CD4-positive, alpha-beta T cell treated with Interleukin-15 for 4 hours (primary cell): ENCODE measurements around the gene IL16.
"Not testable (repeated sequence)": the region's sequence is repeated elsewhere in the genome, so short reads cannot be mapped to it uniquely, and the experiment has no call there.

ENCODE experiments used
- DNase-seq: peaks from one replicate; pipeline ENCODE4 v3.0.0-alpha.2; 2020; ENCODE audit warnings: low spot score

The IL16 gene

GRCh38 chr15:81207987-81208386 is 11.3 kb downstream of the IL16 start:
- not testable (repeated sequence) for DNase-seq

DNA sequence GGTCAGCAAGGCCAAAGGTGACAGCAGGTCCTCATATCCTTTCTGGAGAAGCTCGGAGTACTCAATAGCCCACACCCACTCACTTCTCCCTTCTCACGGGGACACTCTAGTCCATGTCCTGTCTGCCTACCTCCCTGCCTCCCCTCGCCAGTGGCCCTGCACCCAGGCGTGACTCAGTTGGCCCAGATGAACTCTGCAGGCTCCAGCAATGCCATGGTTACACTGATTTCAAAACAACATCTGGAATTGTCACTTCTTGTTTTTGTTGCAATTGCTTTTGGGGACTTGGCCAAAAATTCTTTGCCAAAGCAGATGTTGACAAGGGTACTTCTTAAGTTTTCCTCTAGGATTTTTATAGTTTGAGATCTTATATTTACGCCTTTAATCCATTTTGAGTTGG is 13.0 kb downstream of the IL16 start:
- DNase-seq = no peak

DNA sequence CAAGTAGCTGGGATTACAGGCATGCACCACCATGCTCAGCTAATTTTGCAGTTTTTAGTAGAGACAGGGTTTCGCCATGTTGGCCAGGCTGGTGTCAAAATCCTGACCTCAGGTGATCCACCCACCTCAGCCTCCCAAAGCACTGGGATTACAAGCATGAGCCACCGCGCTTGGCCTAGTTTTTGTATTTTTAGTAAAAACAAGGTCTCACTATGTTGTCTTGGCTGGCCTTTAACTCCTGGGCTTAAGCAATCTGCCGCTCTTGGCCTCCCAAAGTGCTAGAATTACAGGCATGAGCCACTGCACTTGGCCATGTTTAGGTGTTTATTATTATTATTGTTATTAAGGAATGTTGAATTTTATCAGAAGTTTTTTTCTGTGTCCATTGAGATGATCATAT is 14.7 kb downstream of the IL16 start:
- no peak for DNase-seq

GRCh38 chr15:81213982-81214381 is 17.3 kb downstream of the IL16 start:
- DNase-seq = no peak

DNA sequence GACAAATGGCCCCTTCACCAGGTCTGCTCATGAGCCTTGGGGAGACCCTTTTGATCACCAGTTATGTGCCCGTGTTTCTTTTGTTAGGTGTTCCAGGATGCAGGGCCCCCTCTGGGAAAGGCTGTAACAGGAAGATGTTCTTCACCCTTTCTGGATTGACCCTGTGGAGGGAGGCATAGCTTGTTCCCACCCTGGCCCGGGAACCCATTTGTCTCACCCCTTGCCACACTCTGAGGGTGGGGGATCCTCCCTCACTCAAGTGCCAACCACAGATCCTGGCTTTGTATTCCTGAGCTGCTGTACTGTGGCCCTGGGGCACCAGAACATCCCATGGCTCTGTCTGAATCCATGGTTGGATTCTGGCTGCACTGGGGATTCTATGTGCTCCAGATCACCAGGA is 18.9 kb downstream of the IL16 start:
- no peak for DNase-seq

- DNase-seq = no peak
Observed at GRCh38 chr15:81215983-81216382, 19.3 kb downstream of the IL16 start.

DNA sequence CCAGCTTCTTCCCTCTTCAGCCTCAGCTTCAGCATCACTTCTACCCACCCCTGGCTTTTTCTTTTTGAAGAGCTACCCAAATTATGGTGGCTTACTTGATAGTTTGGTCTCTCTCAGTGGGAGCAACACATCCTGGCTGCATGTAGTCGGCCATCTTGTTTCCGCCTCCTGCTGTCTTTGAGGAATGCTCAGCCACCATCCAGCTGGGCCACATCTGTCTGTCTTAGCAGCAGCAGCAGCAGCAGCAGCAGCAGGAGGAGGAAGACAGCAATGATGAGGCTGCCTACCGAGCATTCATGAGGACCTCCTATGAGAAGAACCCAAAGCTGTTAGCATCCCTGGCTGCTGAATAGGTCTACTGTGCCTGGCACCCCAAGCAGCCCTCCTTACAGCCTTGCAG is 19.7 kb downstream of the IL16 start:
- no peak for DNase-seq

DNA sequence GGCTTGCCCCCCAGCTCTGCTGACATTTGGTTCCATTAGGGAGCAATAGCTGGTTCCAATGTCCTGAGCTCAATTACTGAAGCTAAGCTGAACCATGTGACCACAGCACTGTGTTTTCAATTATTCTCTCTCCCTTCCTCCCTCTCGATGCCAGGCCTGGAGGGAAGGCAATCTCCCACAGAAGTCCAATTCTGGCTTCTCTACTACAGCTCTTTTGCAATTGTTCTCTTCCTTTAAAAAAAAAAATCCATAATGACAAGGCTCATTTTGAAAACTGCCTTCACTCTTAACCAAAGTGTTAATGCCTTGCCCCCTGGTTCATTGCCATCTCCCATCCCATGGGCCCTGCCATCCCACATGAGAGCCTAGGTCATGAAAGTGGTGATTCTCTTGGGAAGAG is 24.8 kb downstream of the IL16 start:
- no peak for DNase-seq

GRCh38 chr15:81222007-81222406 is 25.3 kb downstream of the IL16 start:
- DNase-seq = no peak

GRCh38 chr15:81223346-81223971 is 26.8 kb downstream of the IL16 start:
- no peak for DNase-seq

- DNase-seq = no peak
Observed at GRCh38 chr15:81224232-81224631, 27.6 kb downstream of the IL16 start.

- no peak for DNase-seq
Observed at GRCh38 chr15:81225161-81225671, 28.5 kb downstream of the IL16 start.

- no peak for DNase-seq
Observed at GRCh38 chr15:81227716-81228115, 31.0 kb downstream of the IL16 start.

GRCh38 chr15:81229586-81229985 is 32.9 kb downstream of the IL16 start:
- no peak for DNase-seq

- DNase-seq = no peak
Observed at GRCh38 chr15:81235276-81236123, 38.8 kb downstream of the IL16 start.

DNA sequence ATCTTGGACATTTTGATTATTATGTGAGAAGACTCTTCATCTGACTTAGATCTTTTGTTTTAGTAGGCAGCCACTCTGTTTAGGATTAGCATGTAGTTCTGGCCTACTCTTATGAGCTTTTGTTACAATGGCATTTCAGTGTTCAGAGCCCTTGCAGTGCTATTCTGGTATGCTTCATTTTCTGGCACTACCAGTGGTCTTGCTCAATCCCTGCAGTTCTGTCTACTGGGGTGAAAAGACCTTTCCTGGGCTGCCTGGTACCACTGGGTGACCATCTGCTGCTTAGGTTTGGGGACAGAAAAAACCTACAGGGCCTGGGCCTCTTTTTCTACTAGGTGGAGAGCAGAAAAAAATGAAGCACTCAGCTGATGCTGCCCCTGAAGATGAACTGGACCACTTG is 42.5 kb downstream of the IL16 start:
- DNase-seq = no peak

GRCh38 chr15:81242778-81243177 is 46.1 kb downstream of the IL16 start:
- no peak for DNase-seq

DNA sequence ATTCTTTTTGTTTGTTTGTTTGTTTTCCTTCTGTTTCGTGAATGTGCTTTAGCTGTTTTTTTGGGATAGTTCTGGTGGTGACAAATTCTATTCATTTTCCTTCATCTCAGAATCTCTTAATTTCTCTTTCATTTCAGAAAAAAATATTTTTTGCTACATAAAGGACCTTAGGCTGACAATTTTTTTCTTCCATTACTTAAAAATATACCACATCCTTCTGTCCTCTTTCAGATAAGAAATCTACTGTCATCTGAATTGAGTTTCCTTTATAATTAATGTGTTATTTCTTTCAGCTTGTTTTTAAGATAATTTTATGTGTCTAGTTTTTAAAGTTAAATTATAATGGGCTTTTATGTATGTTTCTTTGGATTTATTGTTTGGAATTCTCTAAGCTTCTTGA is 47.6 kb downstream of the IL16 start:
- no peak for DNase-seq

DNA sequence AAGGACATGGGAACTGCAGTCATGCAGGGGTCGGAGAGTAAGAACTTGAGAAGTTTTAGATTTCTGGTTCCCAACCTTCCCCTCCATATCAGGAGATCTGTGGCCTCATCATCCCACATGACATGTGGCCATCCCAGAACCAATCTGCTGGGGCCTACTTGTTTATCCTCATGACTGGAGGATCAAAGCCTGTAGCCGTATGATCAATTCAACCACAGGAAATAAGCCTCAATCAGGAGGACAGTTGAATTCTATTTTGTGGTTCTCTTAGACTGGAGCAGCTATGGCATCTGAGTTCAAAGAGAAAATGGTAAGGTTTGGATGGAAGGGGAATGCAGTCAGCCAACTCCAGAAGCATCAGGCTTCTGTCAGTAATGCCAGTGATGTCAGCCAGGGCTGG is 57.2 kb downstream of the IL16 start:
- DNase-seq = no peak

GRCh38 chr15:81254277-81254915 is 57.7 kb downstream of the IL16 start:
- DNase-seq = no peak

DNA sequence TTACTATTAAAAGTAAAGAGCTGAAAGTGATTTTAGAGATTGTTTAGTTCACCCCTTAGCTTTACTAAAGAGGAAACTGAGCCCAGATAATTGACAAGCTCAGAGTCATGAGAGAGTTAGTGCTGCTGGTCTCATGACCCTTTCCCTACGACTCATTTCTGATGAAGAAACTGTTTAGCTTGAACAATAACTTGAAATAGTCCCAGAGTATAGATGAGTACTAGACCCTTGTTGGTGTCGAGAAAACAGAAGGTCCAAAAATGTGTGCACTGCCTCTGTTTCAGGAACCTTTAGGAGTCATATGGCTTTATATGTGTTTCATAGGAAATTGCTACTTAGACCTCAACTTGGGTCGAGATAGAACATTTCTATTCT is 58.2 kb downstream of the IL16 start:
- DNase-seq = no peak

GRCh38 chr15:81255315-81255957 is 58.8 kb downstream of the IL16 start:
- DNase-seq = no peak

DNA sequence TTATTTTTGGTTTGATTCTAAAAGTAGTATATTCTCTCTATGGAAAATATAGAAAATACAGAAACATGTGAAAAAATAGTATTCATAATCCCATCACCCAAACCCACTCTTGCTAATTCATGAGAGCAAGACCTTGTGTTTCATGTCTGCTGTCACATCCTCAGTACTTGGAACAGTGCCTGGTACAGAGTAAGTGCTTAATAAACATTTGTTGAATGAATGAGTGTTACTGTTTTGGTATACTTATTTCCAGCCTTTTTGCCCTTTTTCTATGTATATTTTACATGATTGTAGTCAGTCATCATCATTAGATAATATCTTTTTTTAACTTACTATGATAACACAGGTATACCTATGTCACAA is 59.3 kb downstream of the IL16 start:
- no peak for DNase-seq
